Central memory CD8-positive, alpha-beta T cell (primary cell): ENCODE measurements around the gene ECE1.
A peak's percentile ranks its signal among the peaks of the same experiment; 100 is the strongest.

Experiments
- ATAC-seq: fragments of 150-1000 bp; cut with Tn5 transposase; replicated peaks from 2 replicates; pipeline ENCODE4 v1.10.0; 2022; ENCODE audit warnings: mild to moderate bottlenecking, moderate FRiP score, moderate number of reproducible peaks; ENCODE audit not compliant: poor library complexity, severe bottlenecking; ENCODE audit errors: extremely low read depth
- DNase-seq, 2 donors: peaks; one replicate each; pipeline ENCODE4 v3.0.0; 2021; ENCODE audit warnings: low spot score in 2 of 2
- H3K27ac Mint-ChIP-seq: one replicate; pipeline ENCODE4 v1.8.0; 2022; ENCODE audit warnings: low read depth, mild to moderate bottlenecking, moderate library complexity, mixed read lengths
- H3K27me3 Mint-ChIP-seq: one replicate; pipeline ENCODE4 v1.8.0; 2022; ENCODE audit warnings: mixed read lengths
- H3K36me3 Mint-ChIP-seq: one replicate; pipeline ENCODE4 v1.8.0; 2022; ENCODE audit warnings: mild to moderate bottlenecking, moderate library complexity, mixed read lengths; ENCODE audit not compliant: insufficient read depth
- H3K4me1 Mint-ChIP-seq: one replicate; pipeline ENCODE4 v1.8.0; 2022; ENCODE audit warnings: mixed read lengths
- H3K4me3 Mint-ChIP-seq: one replicate; pipeline ENCODE4 v1.8.0; 2022; ENCODE audit warnings: mild to moderate bottlenecking, moderate library complexity, mixed read lengths
- H3K9me3 Mint-ChIP-seq: one replicate; pipeline ENCODE4 v1.8.0; 2022; ENCODE audit warnings: mixed read lengths

The ECE1 gene

DNA sequence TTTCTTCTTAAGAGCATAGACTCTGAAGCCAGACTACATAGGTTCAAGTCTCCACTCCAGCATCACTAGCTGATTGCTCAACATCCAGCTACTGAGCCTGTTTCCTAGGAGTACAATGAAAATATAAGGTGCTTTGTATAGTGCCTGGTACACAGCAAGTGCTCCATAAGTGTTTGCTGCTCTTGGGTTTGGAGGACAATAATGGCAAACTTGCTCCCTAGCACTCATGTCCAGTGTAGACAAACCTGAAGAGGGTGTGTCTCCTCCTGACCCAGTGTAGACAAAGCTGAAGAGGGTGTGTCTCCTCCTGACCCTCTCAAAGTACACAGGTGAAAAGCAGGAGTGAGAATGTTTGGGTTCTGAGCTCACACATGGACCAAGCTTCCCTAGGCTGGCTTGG lies 10.5 kb upstream of the ECE1 start:
- Mint-ChIP-seq H3K4me1 (peaks cover 55% of the 10 kb centered on the region), H3K27me3 (no peaks in the 10 kb centered on the region)
- DNase-seq, result no peak

DNA sequence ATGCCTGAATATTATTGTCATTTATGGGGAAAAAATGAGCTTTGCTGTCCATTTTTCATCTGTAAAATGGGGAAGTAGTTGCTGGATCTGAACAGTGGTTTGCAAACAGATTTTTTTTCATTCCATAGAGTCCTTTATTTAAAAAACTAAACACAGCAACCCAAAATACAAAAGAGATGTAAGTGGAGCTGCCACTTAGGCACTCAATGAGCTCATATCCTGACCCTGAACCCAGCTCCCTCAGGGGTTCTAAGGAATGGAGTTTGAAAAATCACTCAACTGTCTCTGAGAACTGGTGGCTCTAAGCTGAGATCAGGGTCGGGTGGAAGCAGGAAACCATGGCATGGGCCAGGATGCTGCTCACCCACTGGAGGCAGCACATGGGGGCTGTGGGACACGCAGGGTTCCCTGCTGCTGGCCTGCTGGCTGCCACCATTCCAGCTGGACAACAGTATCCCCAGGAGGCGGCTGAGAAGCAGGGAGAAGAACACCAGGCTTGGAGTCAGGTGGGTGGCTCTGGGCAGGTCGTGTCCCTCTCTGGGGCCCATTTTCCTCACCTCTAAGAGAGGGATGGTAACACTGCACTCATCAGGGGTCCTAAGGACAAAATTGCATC lies 9.6 kb upstream of the ECE1 start:
- Mint-ChIP-seq H3K36me3 (peaks cover 3% of the 10 kb centered on the region), H3K27ac (peak overlapping the region; percentile 99), H3K4me1 (peaks cover 55% of the 10 kb centered on the region), H3K27me3 (no peaks in the 10 kb centered on the region), H3K9me3 (no peaks in the 10 kb centered on the region), H3K4me3 (no peak overlapping the region)
- DNase-seq (no peak), ATAC-seq (no peak)

More for the DNA sequence above, 10.5 kb upstream of the ECE1 start:
- ATAC-seq, result no peak
- Mint-ChIP-seq H3K9me3 (no peaks in the 10 kb centered on the region), H3K4me3 (no peak overlapping the region), H3K27ac (no peak overlapping the region), H3K36me3 (no peaks in the 10 kb centered on the region)

DNA sequence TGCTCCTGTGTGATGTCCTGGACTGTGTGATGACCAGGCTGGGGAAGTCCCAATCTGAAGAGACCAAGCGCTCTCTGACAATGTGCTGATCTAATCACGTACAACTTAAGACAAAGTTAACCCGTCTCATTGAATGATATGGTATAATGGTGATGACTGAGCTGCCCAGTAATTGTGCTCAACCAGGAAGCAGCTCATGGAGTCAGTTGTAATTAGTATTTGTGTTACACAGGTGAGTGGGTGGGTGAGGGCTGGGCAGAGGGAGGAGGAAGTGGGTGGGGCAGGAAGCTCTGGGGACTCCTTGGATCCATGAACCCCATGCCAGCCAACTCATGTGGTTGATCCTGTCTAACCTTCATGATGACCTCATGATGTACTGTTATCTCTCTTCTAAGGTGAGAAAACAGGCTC lies 8.7 kb upstream of the ECE1 start:
- DNase-seq, result no peak
- H3K4me3 Mint-ChIP-seq, result no peak overlapping the region
- no peak for ATAC-seq
- H3K27ac Mint-ChIP-seq, result peak overlapping the region; percentile 99
- no peaks in the 10 kb centered on the region for H3K27me3 Mint-ChIP-seq
- H3K4me1 Mint-ChIP-seq, result peaks cover 57% of the 10 kb centered on the region
- H3K36me3 Mint-ChIP-seq, result peaks cover 12% of the 10 kb centered on the region
- H3K9me3 Mint-ChIP-seq, result no peaks in the 10 kb centered on the region

DNA sequence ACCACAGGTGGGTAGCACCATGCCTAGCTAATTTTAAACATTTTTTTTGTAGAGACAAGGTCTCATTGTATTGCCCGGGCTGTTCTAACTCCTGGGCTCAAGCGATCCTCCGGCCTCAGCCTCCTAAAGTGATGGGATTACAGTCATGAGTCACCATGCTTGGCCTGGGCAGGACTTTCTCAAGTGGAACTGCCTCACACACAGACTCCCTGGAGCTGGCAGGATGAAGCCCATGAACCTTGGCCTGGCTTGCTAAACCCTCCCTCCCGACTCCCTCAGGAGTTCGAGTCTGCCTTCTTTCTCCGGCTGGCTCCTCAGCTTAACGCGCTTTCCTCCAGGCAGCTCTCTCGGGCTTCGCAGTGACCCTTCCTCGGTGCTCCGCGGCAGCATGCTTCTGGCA lies 7.7 kb upstream of the ECE1 start:
- H3K9me3 Mint-ChIP-seq, result no peaks in the 10 kb centered on the region
- H3K4me1 Mint-ChIP-seq, result peaks cover 63% of the 10 kb centered on the region
- peak overlapping the region; percentile 99 for H3K27ac Mint-ChIP-seq
- H3K4me3 Mint-ChIP-seq, result peak overlapping the region; percentile 16
- no peak for DNase-seq
- peaks cover 18% of the 10 kb centered on the region for H3K36me3 Mint-ChIP-seq
- no peaks in the 10 kb centered on the region for H3K27me3 Mint-ChIP-seq
- no peak for ATAC-seq

DNA sequence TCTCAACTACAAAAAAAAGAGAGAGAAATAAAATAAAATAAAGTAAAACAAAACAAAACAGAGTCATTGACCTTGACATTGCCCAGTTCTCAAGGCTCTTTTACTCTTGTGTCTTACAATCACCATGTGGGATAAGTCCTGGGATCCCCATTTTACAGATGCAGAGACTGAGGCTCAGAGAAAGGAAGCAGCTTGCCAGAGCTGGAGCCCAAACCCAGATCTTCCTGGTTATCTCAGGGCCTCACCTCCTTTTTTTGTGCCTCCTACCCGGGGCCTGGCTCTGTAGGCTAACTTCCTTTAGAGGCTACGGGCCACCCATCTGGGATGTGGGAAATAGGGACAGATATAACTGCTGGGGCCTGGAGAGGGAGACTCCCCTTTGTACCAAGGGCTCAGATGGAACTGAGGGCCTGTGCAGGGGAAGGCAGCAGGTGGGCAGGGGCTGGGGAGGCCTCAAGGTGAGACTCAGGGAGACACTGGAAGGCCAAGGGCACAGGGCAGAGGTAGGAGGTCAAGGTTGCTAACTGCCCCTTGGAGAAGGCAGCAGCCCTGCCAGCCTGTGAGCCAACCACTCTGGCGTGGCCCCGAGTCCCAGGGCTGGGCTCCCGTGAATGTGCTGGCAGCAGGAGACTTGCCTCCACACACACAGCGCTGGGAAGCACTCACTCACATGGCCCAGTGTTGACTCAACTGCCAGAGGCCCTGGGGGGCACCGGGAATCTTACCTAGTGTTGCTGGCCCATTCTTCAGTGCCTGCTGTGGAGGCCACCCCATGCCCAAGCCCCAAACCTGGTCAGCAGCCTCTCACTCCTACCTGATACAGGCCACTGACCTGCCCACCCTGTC lies 6.5 kb upstream of the ECE1 start:
- no peaks in the 10 kb centered on the region for H3K9me3 Mint-ChIP-seq
- peaks cover 20% of the 10 kb centered on the region for H3K36me3 Mint-ChIP-seq
- H3K27ac Mint-ChIP-seq, result peak overlapping the region; percentile 99
- H3K4me3 Mint-ChIP-seq, result no peak overlapping the region
- H3K4me1 Mint-ChIP-seq, result peaks cover 69% of the 10 kb centered on the region
- no peaks in the 10 kb centered on the region for H3K27me3 Mint-ChIP-seq
- ATAC-seq, result no peak
- no peak for DNase-seq

DNA sequence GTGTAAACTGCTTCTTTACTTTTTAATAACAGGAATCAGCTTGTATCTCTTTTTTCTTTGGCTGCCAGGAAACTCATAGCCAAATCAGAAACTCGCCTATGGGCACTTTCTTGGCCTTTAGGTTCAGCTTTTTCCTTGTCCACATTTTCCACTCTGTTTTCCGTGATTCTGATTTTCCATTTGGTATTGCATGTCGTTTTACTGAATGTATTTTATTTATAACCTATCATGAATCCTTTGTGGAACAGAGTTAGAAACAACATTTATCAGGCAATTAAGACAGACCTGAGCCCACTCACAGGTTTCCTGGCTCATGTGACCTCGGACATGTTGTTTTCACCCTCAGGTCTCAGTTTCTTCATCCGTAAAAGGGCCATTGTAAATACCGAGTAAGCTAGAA lies 5.3 kb upstream of the ECE1 start:
- no peak for ATAC-seq
- Mint-ChIP-seq H3K27me3 (no peaks in the 10 kb centered on the region), H3K9me3 (no peaks in the 10 kb centered on the region), H3K4me3 (no peak overlapping the region), H3K36me3 (peaks cover 24% of the 10 kb centered on the region), H3K27ac (peak overlapping the region; percentile 99), H3K4me1 (peaks cover 75% of the 10 kb centered on the region)
- no peak for DNase-seq

DNA sequence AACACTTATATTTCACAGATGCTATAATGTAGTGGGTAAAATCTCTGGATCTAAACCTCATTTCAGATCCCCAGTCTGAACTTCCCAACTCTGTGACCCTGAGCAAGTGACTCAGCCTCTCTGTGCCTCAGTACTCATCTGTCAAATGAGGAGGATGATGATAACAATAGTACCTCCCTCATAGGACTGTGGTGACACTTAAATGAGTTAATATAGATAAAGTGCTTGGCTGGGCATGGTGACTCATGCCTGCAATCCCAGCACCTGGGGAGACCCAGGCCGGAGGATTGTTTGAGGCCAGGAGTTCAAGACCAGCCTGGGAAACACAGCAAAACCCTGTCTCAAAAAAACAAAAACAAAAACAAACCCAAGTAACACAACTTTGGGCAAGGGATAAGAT lies 4.7 kb upstream of the ECE1 start:
- no peak for DNase-seq
- Mint-ChIP-seq H3K36me3 (peaks cover 24% of the 10 kb centered on the region), H3K9me3 (no peaks in the 10 kb centered on the region), H3K27me3 (no peaks in the 10 kb centered on the region), H3K4me3 (peak overlapping the region; percentile 89), H3K27ac (peak overlapping the region; percentile 99), H3K4me1 (peaks cover 76% of the 10 kb centered on the region)
- ATAC-seq, result peak; percentile 4

DNA sequence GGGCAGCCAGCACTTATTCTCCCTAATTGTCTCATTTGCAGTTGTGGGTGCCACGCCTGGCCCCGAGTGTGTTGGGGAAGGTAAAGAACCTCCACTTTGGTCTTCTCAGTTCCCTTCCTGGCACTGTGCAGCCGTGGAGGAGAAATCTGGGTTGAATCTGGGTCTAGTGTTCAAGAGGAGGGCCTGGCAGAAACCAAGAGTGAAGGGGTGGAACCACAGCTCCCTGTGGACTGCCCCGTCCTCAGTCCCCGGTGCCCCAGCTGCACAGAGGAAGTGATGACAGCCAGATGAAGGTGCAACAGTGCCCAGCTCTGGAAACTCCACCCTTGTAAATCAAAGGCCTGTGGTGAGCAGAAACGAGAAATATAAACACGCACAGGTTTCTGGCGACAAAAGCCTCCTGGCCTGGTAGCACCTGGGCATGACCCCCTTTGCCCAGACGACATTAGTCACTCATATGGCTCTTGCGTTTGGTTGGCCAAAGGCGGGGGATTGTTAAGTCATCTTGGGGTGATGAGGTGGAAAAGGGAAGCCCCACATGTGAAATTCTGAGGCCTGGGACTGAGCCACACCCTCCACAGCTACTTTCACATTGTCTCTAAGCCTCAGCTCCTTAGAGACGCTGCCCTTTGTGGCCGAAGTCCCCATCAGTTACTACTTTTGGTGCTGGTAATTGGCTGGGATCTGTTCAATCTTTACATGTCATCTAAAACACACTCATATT lies 4.2 kb upstream of the ECE1 start:
- DNase-seq (peak; percentile 69 to 90), ATAC-seq (peak; percentile 81)
- Mint-ChIP-seq H3K36me3 (peaks cover 26% of the 10 kb centered on the region), H3K27me3 (no peaks in the 10 kb centered on the region), H3K9me3 (no peaks in the 10 kb centered on the region), H3K4me1 (peaks cover 74% of the 10 kb centered on the region), H3K27ac (peak overlapping the region; percentile 99), H3K4me3 (peak overlapping the region; percentile 89)

DNA sequence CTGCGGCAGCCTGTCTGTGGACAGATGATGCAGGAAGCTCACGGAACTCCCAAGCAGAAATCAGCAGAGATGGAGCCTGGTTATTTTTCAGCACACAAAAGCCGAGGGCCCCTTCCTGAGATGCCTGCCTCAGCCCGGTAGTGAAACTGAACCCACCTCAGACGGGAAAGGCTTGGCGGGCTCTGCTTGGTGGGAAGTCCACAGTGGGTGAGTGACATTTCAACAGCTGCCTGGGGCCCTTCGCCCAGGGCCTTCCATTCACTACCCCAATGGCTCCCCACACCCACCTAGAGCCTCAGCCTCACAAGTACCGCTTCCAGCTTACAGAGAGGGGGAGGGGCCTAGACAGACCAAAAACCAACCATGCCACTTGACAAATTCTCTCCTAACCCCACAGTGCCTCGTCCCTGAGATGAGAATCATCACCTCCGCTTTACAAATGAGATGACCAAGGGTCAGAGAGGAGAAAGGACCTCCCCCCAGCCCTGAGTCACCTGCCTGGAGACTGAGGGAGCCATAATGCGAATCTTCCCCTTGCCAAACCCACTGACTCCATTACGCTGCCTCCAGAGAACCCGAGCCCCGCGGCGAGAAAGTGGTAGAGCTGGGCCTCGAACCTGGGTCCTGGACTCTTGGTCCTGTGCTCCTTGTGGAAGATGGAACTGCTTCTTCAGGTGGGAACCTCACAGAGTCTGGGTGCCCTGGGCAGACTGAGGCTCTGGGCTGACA lies 3.4 kb upstream of the ECE1 start:
- H3K27me3 Mint-ChIP-seq, result no peaks in the 10 kb centered on the region
- peaks cover 27% of the 10 kb centered on the region for H3K36me3 Mint-ChIP-seq
- peaks cover 74% of the 10 kb centered on the region for H3K4me1 Mint-ChIP-seq
- peak; percentile 33 to 57 for DNase-seq
- peak; percentile 39 for ATAC-seq
- no peaks in the 10 kb centered on the region for H3K9me3 Mint-ChIP-seq
- peak overlapping the region; percentile 99 for H3K27ac Mint-ChIP-seq
- H3K4me3 Mint-ChIP-seq, result peak overlapping the region; percentile 89

DNA sequence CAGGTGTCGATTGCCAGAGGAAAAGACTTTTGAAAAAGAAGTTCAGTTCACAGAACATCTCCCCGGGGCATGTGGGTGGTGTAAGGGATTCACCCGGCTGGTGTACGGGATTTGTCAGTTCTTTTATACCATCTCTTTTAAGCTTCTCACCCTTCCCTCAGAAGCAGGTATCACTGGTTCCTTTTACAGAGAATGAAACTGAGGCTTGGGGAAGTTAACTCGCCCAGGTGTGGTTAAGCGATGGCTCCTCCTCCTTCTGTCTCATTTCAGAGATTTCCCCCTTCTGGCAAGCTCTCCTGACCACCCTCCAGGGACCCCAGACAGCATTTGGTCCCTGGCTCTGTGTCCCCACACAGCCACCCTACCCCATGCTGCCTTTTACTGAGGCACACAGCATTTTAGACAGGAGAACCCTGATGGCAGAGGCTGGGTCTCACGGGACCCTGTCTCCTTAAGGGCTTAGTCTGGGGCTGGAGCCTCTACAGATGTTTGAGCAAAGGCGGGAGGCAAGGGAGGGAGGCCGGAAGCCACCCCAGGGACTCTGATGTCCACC lies 2.8 kb upstream of the ECE1 start:
- peaks cover 74% of the 10 kb centered on the region for H3K4me1 Mint-ChIP-seq
- H3K9me3 Mint-ChIP-seq, result no peaks in the 10 kb centered on the region
- H3K27me3 Mint-ChIP-seq, result no peaks in the 10 kb centered on the region
- H3K4me3 Mint-ChIP-seq, result peak overlapping the region; percentile 89
- peak overlapping the region; percentile 99 for H3K27ac Mint-ChIP-seq
- peak in 1 of 2 donors; percentile 34 for DNase-seq
- H3K36me3 Mint-ChIP-seq, result peaks cover 27% of the 10 kb centered on the region
- no peak for ATAC-seq

DNA sequence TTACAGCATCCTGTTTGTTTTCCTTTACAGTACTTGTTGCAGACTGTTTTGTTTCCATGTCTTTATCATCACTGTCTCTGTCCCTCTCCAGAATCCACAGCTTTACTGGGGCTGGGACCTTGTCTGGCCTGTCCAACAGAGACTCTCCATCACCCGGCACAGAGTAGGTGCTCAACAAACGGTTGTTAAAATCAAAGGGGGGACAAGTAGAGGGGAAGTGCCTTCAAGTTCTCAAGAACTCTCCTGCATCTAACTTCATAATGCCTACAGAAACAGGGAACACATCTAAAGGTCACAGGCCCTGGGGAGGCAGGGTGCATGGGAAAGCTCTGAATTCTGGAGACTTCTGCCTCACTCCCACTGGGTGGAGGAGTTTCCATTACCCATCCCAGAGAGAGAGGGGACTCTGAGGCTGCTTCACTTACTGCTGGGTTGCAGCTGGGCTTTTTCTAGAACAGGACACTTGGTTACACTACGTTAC lies 2.3 kb upstream of the ECE1 start:
- peak overlapping the region; percentile 99 for H3K27ac Mint-ChIP-seq
- H3K4me3 Mint-ChIP-seq, result peak overlapping the region; percentile 89
- ATAC-seq (no peak), DNase-seq (no peak)
- H3K27me3 Mint-ChIP-seq, result no peaks in the 10 kb centered on the region
- peaks cover 28% of the 10 kb centered on the region for H3K36me3 Mint-ChIP-seq
- H3K9me3 Mint-ChIP-seq, result no peaks in the 10 kb centered on the region
- H3K4me1 Mint-ChIP-seq, result peaks cover 76% of the 10 kb centered on the region

DNA sequence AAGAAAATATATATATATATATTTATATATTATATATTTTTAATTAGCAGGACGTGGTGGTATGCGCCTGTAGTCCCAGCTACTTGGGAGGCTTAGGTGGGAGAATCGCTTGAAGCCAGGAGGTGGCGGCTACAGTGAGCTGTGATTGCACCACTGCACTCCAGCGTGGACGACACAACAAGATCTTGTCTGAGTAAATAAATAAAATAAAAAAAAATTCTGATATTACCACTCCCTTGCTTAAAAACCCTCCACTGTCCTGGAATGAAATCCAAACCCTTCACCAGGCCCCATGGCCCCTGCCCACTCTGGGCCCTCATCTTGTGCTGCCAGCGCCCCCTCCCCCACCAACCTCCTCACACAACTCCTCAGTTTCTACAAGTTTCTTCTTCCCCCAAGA lies 1.7 kb upstream of the ECE1 start:
- Mint-ChIP-seq H3K27me3 (no peaks in the 10 kb centered on the region), H3K4me3 (peak overlapping the region; percentile 89), H3K9me3 (no peaks in the 10 kb centered on the region), H3K27ac (peak overlapping the region; percentile 99), H3K4me1 (peaks cover 71% of the 10 kb centered on the region), H3K36me3 (peaks cover 31% of the 10 kb centered on the region)
- DNase-seq (no peak), ATAC-seq (no peak)
